GM18951 (cell line): Measurements from ENCODE around the gene KIF4B.
"Not testable (repeated sequence)": the region's sequence is repeated elsewhere in the genome, so short reads cannot be mapped to it uniquely, and the experiment has no call there.

ENCODE experiments used
- POLR2A ChIP-seq: IDR thresholded peaks from 4 replicates; pipeline ENCODE4 v1.6.1; 2011; ENCODE audit warnings: mild to moderate bottlenecking; ENCODE audit not compliant: insufficient read length, insufficient read depth; ENCODE audit errors: extremely low read depth
- in situ Hi-C: fragments of 300-500 bp; cut with MboI; formaldehyde crosslinking; loops from one replicate; pipeline ENCODE4 v1.12.0; 2022; ENCODE audit warnings: low sequenced_read_pairs, mixed read lengths, inconsistent platforms; ENCODE audit not compliant: unreplicated experiment

The KIF4B gene

DNA sequence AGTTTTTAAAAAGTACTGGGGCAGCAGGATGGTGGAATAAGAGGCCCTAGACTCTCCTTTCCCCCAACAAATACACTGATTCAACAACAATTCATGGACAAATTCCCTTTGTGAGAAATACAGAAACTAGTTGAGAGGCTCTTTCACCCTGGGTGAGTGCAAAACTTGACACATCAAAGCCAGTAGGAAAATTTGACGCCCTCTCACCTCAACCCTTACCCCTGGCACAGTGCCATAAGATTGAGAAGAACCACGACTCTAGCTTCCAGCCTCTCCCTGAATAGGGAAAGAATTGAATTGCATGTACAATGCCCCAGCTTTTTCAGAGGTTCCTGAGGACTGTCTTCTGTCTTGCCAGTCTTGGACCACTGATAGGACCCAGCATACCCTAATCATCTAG, 12.3 kb downstream of the KIF4B start:
- no peak for TF ChIP-seq POLR2A
- in situ Hi-C loops = no loop called here

DNA sequence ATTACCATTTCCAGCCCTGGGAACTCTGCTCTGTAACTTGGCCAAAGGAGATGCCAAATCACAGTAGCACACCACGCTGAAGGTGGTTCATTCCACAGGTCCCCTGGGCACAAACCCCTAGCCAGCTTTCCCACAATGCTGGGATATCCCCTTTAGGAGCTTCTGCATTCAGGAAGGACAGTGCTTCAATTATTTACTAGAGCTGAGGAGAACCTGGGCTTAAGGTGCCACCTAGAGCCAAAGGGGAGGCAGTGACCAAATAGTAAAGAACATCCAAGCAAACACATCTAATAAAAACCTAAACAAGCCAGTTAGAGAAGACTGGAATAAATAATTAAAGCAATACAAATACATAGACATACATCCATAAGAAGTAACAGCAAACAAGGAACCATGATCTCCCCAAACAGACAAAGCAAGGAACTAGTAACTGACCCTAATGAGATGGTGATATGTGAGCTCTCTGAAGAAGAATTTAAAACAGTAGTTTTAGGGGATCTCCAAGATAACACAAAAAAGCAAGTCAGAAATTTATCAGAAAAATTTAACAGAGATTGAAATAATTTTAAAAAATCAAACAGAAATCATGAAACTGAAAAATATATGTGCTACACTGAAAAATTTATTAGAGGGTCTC, 14.6 kb downstream of the KIF4B start:
- no peak for TF ChIP-seq POLR2A
- in situ Hi-C loops = no loop called here

DNA sequence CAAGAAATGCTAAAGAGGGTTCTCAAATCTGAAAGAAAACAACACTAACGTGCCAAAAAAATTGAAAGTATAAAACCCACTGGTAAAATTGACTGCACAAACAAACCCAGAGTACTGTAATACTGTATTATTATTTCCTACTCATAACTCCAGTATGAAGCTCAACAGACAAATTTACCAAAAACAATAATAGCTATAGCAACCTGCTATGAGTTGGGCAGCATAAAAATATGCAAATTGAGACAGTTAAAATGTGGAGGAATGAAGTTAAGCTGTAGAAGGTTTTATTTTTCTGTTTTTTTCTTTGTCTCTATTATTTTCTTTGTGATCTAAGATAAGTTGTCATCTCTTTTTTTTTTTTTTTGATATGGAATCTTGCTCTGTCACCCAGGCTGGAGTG, 15.7 kb downstream of the KIF4B start:
- in situ Hi-C loops = no loop called here

DNA sequence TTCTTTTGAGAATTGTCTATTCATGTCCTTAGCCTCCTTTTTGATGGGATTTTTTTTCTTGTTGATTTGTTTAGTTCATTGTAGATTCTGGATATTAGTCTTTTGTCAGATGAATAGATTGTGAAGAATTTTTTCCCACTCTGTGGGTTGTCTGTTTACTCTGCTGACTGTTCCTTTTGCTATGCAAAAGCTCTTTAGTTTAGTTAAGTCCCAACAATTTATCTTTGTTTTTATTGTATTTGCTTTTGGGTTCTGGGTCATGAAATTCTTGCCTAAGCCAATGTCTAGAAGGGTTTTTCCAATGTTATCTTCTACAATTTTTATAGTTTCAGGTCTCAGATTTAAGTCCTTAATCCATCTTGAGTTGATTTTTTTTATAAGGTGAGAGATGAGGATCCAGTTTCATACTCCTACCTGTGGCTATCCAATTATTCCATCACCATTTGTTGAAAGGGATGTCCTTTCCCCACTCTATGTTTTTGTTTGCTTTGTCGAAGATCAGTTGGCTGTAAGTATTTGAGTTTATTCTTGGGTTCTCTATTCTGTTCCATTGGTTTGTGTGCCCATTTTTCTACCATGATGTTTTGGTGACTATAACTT, 20.7 kb downstream of the KIF4B start:
- in situ Hi-C loops = not testable (repeated sequence)

More for the DNA sequence above, 15.7 kb downstream of the KIF4B start:
- TF ChIP-seq POLR2A = no peak

DNA sequence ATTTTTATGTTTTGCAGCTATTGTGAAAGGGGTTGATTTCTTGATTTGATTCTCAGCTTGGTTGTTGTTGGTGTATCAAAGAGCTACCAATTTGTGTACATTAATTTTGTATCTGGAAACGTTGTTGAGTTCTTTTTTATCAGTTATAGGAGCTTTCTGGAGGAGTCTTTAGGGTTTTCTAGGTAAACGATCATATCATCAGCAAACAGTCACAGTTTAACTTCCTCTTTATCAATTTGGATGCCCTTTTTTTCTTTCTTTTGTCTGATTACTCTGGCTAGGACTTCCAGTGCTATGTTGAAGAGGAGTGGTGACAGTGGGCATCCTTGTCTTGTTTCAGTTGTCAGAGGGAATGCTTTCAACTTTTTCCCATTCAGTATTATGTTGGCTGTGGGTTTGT, 21.5 kb downstream of the KIF4B start:
- in situ Hi-C loops = not testable (repeated sequence)

DNA sequence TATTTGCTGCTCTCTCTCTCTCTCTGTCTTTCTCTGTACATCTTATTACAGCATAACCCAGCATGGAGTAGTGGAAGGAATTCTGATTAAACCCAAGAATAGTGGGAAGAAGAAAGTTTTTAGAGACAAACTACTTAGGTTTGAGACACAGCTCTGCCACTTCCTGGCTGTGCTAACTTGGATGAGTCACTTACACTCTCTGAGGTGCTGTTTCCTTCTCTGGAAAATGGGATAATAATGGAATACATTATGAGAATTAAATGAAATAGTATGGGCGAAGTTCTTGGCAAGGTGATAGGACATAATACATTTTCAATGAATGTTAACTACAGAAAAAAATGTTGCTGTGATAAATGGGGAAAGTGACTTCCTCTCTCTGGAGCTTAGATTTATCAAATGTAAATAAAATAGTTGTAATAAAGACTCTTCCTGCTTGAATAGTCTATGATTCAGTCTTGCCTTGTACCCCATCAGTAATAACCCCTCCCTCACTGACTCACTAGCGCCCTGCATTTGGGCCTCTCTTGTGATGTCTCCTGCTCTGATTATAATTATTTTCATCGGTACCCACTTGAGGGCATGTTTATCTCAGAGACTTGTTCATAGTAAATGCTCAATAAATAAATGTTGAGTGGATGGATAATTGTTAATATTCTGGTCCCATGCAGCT, 27.6 kb downstream of the KIF4B start:
- in situ Hi-C loops = no loop called here

DNA sequence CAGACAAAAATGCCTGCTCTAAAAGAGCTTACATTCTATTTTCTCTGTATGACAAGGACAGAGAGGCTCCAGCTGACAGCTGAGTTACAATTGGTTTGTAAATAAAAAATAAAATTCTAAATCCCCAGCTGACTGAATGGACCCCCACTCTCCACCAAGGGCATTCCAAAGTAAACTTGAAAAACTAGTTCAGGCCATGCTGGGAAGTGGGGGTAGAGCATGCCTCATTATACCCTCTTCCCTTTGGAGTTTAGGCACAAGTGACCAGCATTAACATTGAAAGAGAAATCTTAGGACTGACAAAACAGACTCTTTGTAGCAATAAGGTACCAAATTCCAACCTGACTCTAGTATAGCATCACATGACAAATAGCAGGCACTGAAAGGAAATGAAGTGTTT, 31.0 kb downstream of the KIF4B start:
- in situ Hi-C loops = no loop called here
- TF ChIP-seq POLR2A = no peak

More for the DNA sequence above, 27.6 kb downstream of the KIF4B start:
- no peak for TF ChIP-seq POLR2A

DNA sequence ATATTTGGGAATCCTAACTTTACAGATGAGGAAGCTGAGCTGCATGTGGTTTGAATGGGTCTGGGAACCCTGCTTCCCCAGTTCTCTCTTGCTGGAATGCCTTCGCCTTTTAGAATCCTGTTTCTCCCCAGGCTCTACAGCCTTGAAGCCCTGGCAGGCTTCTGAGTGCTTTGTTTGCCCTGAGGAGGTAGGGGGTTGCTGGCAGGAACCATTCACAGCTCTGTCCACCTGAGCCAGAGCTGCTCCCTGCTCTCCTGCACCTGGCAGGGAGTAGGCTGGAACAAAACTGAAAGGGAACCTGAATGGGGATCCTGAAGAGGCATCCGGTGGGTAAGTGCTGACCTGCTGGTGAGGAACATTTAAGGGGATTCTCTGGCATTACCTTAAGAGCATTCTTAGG, 33.0 kb downstream of the KIF4B start:
- in situ Hi-C loops = no loop called here
- TF ChIP-seq POLR2A = no peak

DNA sequence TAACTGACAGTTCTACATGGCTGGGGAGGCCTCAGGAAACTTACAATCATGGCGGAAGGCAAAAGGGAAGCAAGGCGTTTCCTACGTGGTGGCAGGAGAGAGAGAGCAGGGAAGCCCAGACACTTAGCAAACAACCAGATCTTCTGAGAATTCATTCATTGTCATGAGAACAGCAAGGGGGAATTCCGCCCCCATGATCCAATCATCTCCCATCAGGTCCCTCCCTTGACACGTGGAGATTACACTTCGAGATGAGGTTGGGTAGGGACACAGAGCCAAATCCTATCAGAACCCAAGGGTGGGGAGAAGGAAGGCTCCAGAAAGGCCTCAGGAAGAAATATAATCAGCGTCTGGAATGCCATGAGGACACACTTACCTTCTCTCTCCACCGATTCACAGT, 34.3 kb downstream of the KIF4B start:
- in situ Hi-C loops = no loop called here

DNA sequence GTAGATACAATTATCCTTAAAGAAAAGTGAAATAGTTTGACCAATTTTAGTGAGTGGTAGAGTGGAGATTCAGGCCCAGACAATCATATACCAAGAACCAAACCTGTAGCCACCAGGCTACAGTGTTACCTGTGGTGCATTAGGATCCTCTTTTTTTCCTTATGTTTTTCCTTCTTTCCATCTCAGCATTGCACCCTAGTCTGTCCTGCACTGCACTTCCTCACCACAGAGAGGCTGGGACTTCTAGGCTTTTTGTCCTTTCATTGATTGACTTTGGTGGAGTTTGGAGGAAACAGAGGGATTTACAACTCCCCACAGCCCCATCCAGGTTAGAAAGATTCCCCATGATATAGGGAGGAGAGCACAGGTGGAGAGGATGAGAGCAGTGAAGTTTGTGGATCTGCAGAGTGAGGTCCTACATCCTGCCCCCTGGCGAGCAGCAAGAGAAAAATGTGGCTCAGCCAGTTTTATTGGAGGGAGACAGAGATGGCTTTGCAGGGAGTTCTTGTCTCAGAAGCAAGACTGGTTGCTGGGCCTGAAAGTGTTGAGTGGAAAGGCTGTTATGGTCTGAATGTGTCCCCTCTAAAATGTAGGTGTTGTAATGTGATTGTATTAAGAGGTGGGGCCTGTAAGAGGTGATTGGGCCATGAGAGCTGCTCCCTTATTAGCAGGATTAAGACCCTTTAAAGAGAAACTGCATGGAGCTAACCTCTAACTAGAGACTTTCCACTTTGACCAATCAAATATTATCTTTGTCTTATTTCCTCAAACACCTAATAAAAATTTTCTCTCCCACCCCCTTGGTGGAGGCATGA, 36.2 kb downstream of the KIF4B start:
- no peak for TF ChIP-seq POLR2A
- in situ Hi-C loops = no loop called here

More for the DNA sequence above, 34.3 kb downstream of the KIF4B start:
- TF ChIP-seq POLR2A = no peak

DNA sequence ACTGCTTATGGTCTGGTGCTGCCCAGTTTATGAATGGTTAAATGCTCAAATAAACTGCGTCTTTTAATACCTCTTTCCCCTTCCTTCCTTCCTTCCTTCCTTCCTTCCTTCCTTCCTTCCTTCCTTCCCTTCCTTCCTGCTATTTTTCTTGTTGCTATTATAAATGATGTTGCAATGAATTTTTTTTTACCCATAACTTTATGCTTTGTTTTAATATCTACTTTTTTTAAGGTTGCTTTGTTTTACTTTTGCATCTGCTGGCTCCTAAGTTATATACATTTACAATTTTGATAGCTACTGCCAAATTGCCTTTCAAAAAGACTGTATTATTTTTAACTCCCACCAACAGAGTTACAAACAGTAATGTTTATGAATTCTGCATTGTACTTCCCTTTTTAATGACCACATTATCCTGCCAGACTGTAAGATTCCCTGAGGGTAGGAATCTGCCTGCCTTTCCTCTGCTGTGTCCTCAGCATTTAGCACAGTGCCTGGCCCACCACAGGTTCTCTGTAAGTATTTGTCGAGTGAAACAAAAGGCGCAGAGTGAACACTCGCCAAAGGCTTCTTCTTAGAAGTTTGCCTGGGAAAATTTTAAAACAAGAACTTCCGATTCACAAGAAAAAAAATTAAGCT, 36.9 kb downstream of the KIF4B start:
- no peak for TF ChIP-seq POLR2A
- in situ Hi-C loops = no loop called here

DNA sequence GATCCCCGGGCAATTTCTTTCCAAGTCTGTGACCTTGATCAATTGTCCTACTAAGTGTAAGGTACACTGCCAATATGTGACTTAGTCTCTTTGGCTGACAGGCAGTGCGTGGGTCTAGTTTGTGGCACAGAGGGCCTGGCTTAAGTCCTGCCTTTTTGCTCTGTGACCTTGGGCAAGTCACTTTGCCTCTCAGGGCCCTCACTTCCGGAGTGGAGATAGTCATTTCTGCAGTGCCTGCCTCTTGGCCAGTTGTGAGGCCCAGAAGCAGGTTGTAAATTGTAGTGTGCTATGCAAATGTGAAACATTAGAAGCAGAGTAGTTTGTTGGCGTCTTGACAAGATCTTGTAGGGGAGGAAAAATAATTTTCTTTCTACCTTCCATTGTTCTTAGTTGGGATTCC, 39.0 kb downstream of the KIF4B start:
- no peak for TF ChIP-seq POLR2A
- in situ Hi-C loops = no loop called here

DNA sequence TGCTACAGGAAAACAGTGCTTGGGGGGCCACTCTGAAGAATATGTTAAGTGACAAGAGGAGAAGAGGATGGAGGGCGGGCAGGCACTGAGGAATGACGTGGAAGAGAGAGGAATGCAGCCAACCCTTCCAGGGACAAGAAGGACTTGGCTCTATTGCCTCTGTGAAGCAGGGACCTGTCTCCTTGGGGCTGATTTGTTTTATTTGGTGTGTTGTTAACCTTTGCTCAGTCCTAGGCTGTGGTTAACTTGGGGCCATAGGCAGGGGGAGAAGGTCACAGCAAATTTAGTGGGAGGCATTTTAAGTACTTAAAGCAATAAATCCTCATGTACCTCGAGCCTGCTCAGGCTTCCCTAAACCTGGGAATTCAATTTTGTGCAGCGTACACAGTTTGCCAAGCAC, 39.9 kb downstream of the KIF4B start:
- in situ Hi-C loops = no loop called here

More for the DNA sequence above, 39.9 kb downstream of the KIF4B start:
- TF ChIP-seq POLR2A = no peak
